ENCODE measurements around the gene DHX9.

- no peak for TF ChIP-seq REST (IDR thresholded peaks at IDR 0.05; ENCODE audit: insufficient replicate concordance, low read depth)
- no peak for TF ChIP-seq CTCF (IDR thresholded peaks at IDR 0.05; ENCODE audit: insufficient read depth, low read length)
- TF ChIP-seq POLR2AphosphoS5 (IDR thresholded peaks at IDR 0.05; ENCODE audit: low read depth): no peak
Observed at GRCh38 chr1:182905321-182905720, 66.2 kb downstream of the DHX9 start.

Measured in HL-60 (cell line).